GM12872 (cell line): ENCODE measurements around the gene GNPTG.

Experiments used
- TF ChIP-seq, protein P1 (sequence below): IDR thresholded peaks from 3 replicates; pipeline ENCODE4 v1.5.1; 2011; ENCODE audit warnings: low read depth, mild to moderate bottlenecking, low read length, moderate library complexity; ENCODE audit not compliant: insufficient read depth

The GNPTG gene

GRCh38 chr16:1357906-1358566 is 6.3 kb downstream of the GNPTG start:
- TF ChIP-seq, protein P1, sequence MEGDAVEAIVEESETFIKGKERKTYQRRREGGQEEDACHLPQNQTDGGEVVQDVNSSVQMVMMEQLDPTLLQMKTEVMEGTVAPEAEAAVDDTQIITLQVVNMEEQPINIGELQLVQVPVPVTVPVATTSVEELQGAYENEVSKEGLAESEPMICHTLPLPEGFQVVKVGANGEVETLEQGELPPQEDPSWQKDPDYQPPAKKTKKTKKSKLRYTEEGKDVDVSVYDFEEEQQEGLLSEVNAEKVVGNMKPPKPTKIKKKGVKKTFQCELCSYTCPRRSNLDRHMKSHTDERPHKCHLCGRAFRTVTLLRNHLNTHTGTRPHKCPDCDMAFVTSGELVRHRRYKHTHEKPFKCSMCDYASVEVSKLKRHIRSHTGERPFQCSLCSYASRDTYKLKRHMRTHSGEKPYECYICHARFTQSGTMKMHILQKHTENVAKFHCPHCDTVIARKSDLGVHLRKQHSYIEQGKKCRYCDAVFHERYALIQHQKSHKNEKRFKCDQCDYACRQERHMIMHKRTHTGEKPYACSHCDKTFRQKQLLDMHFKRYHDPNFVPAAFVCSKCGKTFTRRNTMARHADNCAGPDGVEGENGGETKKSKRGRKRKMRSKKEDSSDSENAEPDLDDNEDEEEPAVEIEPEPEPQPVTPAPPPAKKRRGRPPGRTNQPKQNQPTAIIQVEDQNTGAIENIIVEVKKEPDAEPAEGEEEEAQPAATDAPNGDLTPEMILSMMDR = no peak

GRCh38 chr16:1361685-1362360 is 10.1 kb downstream of the GNPTG start:
- TF ChIP-seq, protein P1 = no peak

- TF ChIP-seq, protein P1 = no peak
These were observed 11.1 kb downstream of the GNPTG start for GRCh38 chr16:1362807-1363206.

DNA sequence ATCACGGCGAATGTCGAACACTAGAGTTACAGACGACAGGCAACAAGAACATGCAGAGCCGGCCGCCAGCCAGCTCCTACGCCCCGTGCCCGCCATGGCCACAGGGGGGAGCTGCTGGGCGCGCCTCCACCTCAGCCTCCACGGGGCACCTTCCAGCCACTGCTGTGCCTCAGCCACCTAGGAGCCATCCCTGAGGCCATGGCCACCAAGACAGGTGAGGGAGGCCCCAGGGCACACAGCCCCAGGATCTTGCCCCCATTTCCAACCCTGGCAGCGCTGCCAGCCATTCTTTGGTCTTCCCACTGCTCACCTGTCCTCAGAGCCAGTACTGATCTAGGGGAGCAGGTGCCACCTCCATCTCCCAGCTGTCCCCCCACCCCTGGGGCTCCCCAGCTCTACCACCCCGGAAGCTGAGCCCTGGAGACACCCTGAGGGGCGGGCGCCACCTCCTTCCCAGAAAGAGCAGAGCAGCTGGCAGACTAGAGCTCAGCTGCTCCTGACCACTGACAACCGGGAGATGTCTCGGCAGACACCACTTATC is 11.8 kb downstream of the GNPTG start:
- TF ChIP-seq, protein P1 = peak; percentile 84

DNA sequence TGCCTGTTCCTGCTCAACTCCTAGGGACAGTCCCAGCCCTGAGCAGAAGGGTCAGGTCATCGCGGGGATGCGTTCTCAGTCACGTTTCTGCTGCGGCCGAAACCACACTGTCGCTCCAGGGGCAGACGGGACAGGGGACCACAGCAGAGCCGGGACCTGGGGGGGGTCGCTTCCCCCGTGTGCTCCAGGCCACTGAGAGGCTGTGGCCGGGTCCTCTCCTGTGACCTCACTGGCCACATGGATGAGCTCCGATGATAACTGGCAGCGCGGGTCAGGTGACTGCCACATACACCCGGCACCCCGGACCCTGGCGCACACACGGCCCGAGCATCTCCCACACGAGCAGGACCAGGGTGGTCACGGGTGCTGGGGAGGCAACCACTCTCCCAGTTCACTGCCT is 12.8 kb downstream of the GNPTG start:
- TF ChIP-seq, protein P1 = no peak

DNA sequence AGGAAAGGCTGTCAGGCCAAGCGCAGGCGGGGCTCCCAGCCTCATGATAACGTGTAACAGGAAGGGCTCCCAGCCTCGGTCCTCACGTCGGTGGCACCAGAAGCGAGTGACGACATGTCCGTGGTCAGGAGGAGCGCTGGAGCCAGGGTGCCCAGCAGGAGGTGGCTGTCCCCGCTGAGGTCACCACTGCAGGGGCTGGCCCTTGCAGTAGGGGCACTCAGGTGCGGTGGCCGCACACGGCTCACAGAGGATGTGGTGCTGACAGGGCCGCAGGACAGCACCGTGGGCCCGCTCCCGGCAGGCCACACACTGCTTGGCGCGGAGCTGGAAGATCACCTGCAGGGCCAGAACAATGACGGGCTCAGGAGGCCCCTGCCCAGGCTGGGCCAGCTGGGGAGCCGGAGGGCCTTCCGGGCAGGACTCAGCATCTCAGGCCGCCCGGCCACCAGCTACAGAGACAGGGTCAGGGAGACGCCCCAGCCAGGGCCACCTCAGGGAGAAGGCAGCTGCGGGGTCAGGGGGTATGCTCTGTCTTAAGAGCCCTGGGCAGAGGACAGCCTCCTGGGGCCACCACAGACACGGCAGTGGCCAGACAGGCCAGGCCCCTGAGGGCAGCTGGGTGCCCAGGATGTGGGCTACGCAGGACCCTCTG is 14.5 kb downstream of the GNPTG start:
- TF ChIP-seq, protein P1 = no peak

GRCh38 chr16:1366712-1367299 is 15.1 kb downstream of the GNPTG start:
- TF ChIP-seq, protein P1 = no peak
